ENCODE results near the gene AFDN. TPM values are rescaled to one million over a fixed set of nuclear protein-coding genes. Genes with fewer than 3 reads are reported as not detected.
A peak's percentile ranks its signal among the peaks of the same experiment; 100 is the strongest.

Gene AFDN
- total RNA-seq, 1 experiment from 2014 or later: 177 TPM

GRCh38 chr6:167805349-167806060 lies 21.2 kb upstream of the AFDN start:
- intact Hi-C loops (cut with micrococcal nuclease; ENCODE audit: unreplicated experiment): loop anchor here (1.0 kb wide), 2 partner anchors 8 to 10 kb away; no protein-coding TSS in a partner anchor
- DNase-seq: no peak
- Histone ChIP-seq H3K36me3 (ENCODE audit: control insufficient read depth, insufficient read depth, low read length) (no peaks in the 10 kb centered on the region), H3K27me3 (replicated peaks; ENCODE audit: control insufficient read depth, insufficient read depth, low read length) (no peaks in the 10 kb centered on the region), H3K4me3 (ENCODE audit: low read depth, low read length) (no peak overlapping the region), H3K4me1 (peaks cover 26% of the 10 kb centered on the region), H3K9me3 (no peaks in the 10 kb centered on the region)
- ChIA-PET POLR2A (interaction anchor here (1.2 kb wide), 1 partner anchor 10 kb away, joined by 5 read pairs; no protein-coding TSS in a partner anchor), CTCF (interaction anchor here (0.8 kb wide), 1 partner anchor 51 kb away, joined by 4 read pairs; no protein-coding TSS in a partner anchor)
- H3K27me3 Mint-ChIP-seq (ENCODE audit: insufficient read depth, unreplicated experiment): no peaks in the 10 kb centered on the region
- H3K4me1 Mint-ChIP-seq (ENCODE audit: low read depth, unreplicated experiment): peaks cover 6% of the 10 kb centered on the region
- no peak overlapping the region for H3K4me3 Mint-ChIP-seq (ENCODE audit: unreplicated experiment)
- no peaks in the 10 kb centered on the region for H3K9me3 Mint-ChIP-seq (ENCODE audit: unreplicated experiment)
- no peak for TF ChIP-seq CTCF (IDR thresholded peaks at IDR 0.05; ENCODE audit: insufficient read depth in 1 of 2, low read depth in 1 of 2, low read length in 1 of 2, severe bottlenecking in 1 of 2, unreplicated experiment in 1 of 2)
- no peak overlapping the region for H3K27ac Mint-ChIP-seq (ENCODE audit: unreplicated experiment)
- BruUV-seq (replicated peaks): no TSS peak
- H3K36me3 Mint-ChIP-seq (ENCODE audit: insufficient read depth, unreplicated experiment): no peaks in the 10 kb centered on the region

GRCh38 chr6:167806061-167806700 lies 20.5 kb upstream of the AFDN start:
- Histone ChIP-seq H3K27me3 (replicated peaks; ENCODE audit: control insufficient read depth, insufficient read depth, low read length) (no peaks in the 10 kb centered on the region), H3K9me3 (no peaks in the 10 kb centered on the region), H3K36me3 (ENCODE audit: control insufficient read depth, insufficient read depth, low read length) (no peaks in the 10 kb centered on the region), H3K4me1 (peaks cover 26% of the 10 kb centered on the region), H3K4me3 (ENCODE audit: low read depth, low read length) (no peak overlapping the region)
- no peak overlapping the region for H3K27ac Mint-ChIP-seq (ENCODE audit: unreplicated experiment)
- ChIA-PET POLR2A (interaction anchor here (1.2 kb wide), 1 partner anchor 10 kb away, joined by 5 read pairs; no protein-coding TSS in a partner anchor), CTCF (no interaction called here)
- DNase-seq: peak; percentile 74 to 85
- no peaks in the 10 kb centered on the region for H3K9me3 Mint-ChIP-seq (ENCODE audit: unreplicated experiment)
- no peak overlapping the region for H3K4me3 Mint-ChIP-seq (ENCODE audit: unreplicated experiment)
- no peaks in the 10 kb centered on the region for H3K27me3 Mint-ChIP-seq (ENCODE audit: insufficient read depth, unreplicated experiment)
- no peaks in the 10 kb centered on the region for H3K36me3 Mint-ChIP-seq (ENCODE audit: insufficient read depth, unreplicated experiment)
- intact Hi-C loops (cut with micrococcal nuclease; ENCODE audit: unreplicated experiment): loop anchor here (1.0 kb wide), 2 partner anchors 9 kb away; no protein-coding TSS in a partner anchor
- no TSS peak for BruUV-seq (replicated peaks)
- H3K4me1 Mint-ChIP-seq (ENCODE audit: low read depth, unreplicated experiment): peaks cover 6% of the 10 kb centered on the region
- no peak for TF ChIP-seq CTCF (IDR thresholded peaks at IDR 0.05; ENCODE audit: insufficient read depth in 1 of 2, low read depth in 1 of 2, low read length in 1 of 2, severe bottlenecking in 1 of 2, unreplicated experiment in 1 of 2)

GRCh38 chr6:167807200-167807599 lies 19.5 kb upstream of the AFDN start:
- no TSS peak for BruUV-seq (replicated peaks)
- H3K4me1 ChIP-seq: peaks cover 26% of the 10 kb centered on the region

More at GRCh38 chr6:167807200-167807599, 19.5 kb upstream of the AFDN start:
- Mint-ChIP-seq H3K4me3 (ENCODE audit: unreplicated experiment) (no peak overlapping the region), H3K27ac (ENCODE audit: unreplicated experiment) (no peak overlapping the region), H3K27me3 (ENCODE audit: insufficient read depth, unreplicated experiment) (no peaks in the 10 kb centered on the region), H3K36me3 (ENCODE audit: insufficient read depth, unreplicated experiment) (no peaks in the 10 kb centered on the region), H3K9me3 (ENCODE audit: unreplicated experiment) (no peaks in the 10 kb centered on the region), H3K4me1 (ENCODE audit: low read depth, unreplicated experiment) (peaks cover 6% of the 10 kb centered on the region)
- TF ChIP-seq CTCF (IDR thresholded peaks at IDR 0.05; ENCODE audit: insufficient read depth in 1 of 2, low read depth in 1 of 2, low read length in 1 of 2, severe bottlenecking in 1 of 2, unreplicated experiment in 1 of 2): no peak
- Histone ChIP-seq H3K27me3 (replicated peaks; ENCODE audit: control insufficient read depth, insufficient read depth, low read length) (no peaks in the 10 kb centered on the region), H3K9me3 (no peaks in the 10 kb centered on the region), H3K4me3 (ENCODE audit: low read depth, low read length) (no peak overlapping the region), H3K36me3 (ENCODE audit: control insufficient read depth, insufficient read depth, low read length) (no peaks in the 10 kb centered on the region)
- DNase-seq: no peak
- CTCF ChIA-PET: no interaction called here
- POLR2A ChIA-PET: no interaction called here
- intact Hi-C loops (cut with micrococcal nuclease; ENCODE audit: unreplicated experiment): no loop called here

All from Caco-2 (cell line).